ENCODE data around the gene CHAT.

The CHAT gene

GRCh38 chr10:49612513-49613164, 1.2 kb upstream of the CHAT start:
- DNase-seq (ENCODE audit: low read depth in 3 of 3) = no peak

GRCh38 chr10:49613165-49613881, 514 bp upstream of the CHAT start:
- no peak for DNase-seq (ENCODE audit: low read depth in 3 of 3)

GRCh38 chr10:49614242-49615198, 683 bp downstream of the CHAT start:
- DNase-seq (ENCODE audit: low read depth in 3 of 3) = no peak

- DNase-seq (ENCODE audit: low read depth in 3 of 3) = no peak
These were observed 1.4 kb downstream of the CHAT start for GRCh38 chr10:49615213-49615612.

GRCh38 chr10:49615721-49616120, 1.9 kb downstream of the CHAT start:
- no peak for DNase-seq (ENCODE audit: low read depth in 3 of 3)

GRCh38 chr10:49616421-49617101, 2.7 kb downstream of the CHAT start:
- no peak for DNase-seq (ENCODE audit: low read depth in 3 of 3)

GRCh38 chr10:49617121-49618020, 3.5 kb downstream of the CHAT start:
- DNase-seq (ENCODE audit: low read depth in 3 of 3) = no peak

GRCh38 chr10:49618821-49619220, 5.0 kb downstream of the CHAT start:
- no peak for DNase-seq (ENCODE audit: low read depth in 3 of 3)

GRCh38 chr10:49619613-49620012, 5.8 kb downstream of the CHAT start:
- DNase-seq (ENCODE audit: low read depth in 3 of 3) = no peak

- DNase-seq (ENCODE audit: low read depth in 3 of 3) = no peak
These were observed 6.5 kb downstream of the CHAT start for GRCh38 chr10:49620286-49620810.

GRCh38 chr10:49620841-49621378, 7.1 kb downstream of the CHAT start:
- DNase-seq (ENCODE audit: low read depth in 3 of 3) = no peak

GRCh38 chr10:49621561-49621960, 7.7 kb downstream of the CHAT start:
- DNase-seq (ENCODE audit: low read depth in 3 of 3) = no peak

GRCh38 chr10:49622426-49623425, 8.9 kb downstream of the CHAT start:
- no peak for DNase-seq (ENCODE audit: low read depth in 3 of 3)

GRCh38 chr10:49624629-49625028, 10.8 kb downstream of the CHAT start:
- DNase-seq (ENCODE audit: low read depth in 3 of 3) = no peak

- no peak for DNase-seq (ENCODE audit: low read depth in 3 of 3)
These were observed 11.6 kb downstream of the CHAT start for GRCh38 chr10:49625411-49625810.

- no peak for DNase-seq (ENCODE audit: low read depth in 3 of 3)
These were observed 13.2 kb downstream of the CHAT start for GRCh38 chr10:49627038-49627437.

- DNase-seq (ENCODE audit: low read depth in 3 of 3) = no peak
These were observed 13.9 kb downstream of the CHAT start for GRCh38 chr10:49627644-49628247.

GRCh38 chr10:49628599-49628998, 14.8 kb downstream of the CHAT start:
- no peak for DNase-seq (ENCODE audit: low read depth in 3 of 3)
